ENCODE results near the gene SOX6.

- no peak for TF ChIP-seq POLR2A (IDR thresholded peaks at IDR 0.05; ENCODE audit: low read depth, low read length)
- TF ChIP-seq, protein P1, sequence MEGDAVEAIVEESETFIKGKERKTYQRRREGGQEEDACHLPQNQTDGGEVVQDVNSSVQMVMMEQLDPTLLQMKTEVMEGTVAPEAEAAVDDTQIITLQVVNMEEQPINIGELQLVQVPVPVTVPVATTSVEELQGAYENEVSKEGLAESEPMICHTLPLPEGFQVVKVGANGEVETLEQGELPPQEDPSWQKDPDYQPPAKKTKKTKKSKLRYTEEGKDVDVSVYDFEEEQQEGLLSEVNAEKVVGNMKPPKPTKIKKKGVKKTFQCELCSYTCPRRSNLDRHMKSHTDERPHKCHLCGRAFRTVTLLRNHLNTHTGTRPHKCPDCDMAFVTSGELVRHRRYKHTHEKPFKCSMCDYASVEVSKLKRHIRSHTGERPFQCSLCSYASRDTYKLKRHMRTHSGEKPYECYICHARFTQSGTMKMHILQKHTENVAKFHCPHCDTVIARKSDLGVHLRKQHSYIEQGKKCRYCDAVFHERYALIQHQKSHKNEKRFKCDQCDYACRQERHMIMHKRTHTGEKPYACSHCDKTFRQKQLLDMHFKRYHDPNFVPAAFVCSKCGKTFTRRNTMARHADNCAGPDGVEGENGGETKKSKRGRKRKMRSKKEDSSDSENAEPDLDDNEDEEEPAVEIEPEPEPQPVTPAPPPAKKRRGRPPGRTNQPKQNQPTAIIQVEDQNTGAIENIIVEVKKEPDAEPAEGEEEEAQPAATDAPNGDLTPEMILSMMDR (IDR thresholded peaks at IDR 0.05; ENCODE audit: extremely low read depth in 1 of 2, insufficient read depth in 1 of 2, low read depth in 1 of 2, low read length in 2 of 2) = no peak
- TF ChIP-seq, protein P2, sequence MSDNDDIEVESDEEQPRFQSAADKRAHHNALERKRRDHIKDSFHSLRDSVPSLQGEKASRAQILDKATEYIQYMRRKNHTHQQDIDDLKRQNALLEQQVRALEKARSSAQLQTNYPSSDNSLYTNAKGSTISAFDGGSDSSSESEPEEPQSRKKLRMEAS (IDR thresholded peaks at IDR 0.05; ENCODE audit: insufficient read depth, insufficient read length) = no peak
- no peak for TF ChIP-seq FOS (IDR thresholded peaks at IDR 0.05; ENCODE audit: borderline replicate concordance, insufficient read depth, low read length)
- TF ChIP-seq POLR2AphosphoS5 (IDR thresholded peaks at IDR 0.05; ENCODE audit: insufficient read depth, low read depth, low read length) = no peak
- TF ChIP-seq EZH2 (IDR thresholded peaks at IDR 0.05; ENCODE audit: borderline replicate concordance, low read depth, low read length, severe bottlenecking) = no peak
- no peak for TF ChIP-seq JUN (IDR thresholded peaks at IDR 0.05; ENCODE audit: borderline replicate concordance, insufficient read depth, insufficient read length, low read depth)
- TF ChIP-seq MYC (IDR thresholded peaks at IDR 0.05; ENCODE audit: low read depth, low read length) = no peak
Observed at GRCh38 chr11:15977116-15977515, 379.2 kb downstream of the SOX6 start.
